DMS114 treated with DMSO at 0.1 percent for 48 hours (cell line): Measurements from ENCODE around the gene GNB2.

Experiments used
- DNase-seq: peaks from one replicate; lab custom pipeline; 2025; ENCODE audit not compliant: unreplicated experiment; lab: John Stamatoyannopoulos, UW

The GNB2 gene

DNA sequence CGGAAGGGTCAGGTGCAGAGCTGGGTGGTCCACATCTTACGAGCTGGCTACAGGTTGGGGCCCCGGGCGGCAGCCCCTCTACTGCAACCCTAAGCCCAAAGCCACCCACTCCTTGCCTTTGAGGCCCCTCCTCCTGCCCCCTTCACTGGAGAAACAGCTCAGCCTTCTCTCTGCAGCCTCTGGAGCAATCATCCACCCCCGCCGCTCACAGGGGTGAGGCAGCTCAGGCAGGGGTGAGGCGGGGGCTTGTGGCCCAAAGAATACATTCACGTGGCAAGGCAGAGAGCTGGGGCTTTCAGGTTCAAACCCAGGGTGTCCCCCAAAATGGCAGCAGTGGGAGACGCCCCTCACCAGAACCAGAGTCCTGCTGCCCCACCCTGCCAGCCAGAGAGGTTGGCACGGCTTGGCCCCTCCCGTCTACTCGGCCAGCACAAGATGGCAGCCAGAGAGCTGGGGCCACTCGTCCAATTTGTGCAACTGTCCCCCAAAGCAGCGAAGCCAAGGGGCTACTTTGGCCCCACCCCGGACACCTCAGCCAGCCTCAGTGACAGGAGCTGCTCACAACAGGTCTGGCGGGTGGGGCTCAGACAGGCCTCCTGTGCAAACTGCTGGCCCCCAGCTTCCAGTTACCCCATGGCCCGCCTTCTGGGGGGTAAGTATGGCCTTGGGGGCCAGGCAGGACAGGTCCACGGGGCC, 7.2 kb downstream of the GNB2 start:
- no peak for DNase-seq

DNA sequence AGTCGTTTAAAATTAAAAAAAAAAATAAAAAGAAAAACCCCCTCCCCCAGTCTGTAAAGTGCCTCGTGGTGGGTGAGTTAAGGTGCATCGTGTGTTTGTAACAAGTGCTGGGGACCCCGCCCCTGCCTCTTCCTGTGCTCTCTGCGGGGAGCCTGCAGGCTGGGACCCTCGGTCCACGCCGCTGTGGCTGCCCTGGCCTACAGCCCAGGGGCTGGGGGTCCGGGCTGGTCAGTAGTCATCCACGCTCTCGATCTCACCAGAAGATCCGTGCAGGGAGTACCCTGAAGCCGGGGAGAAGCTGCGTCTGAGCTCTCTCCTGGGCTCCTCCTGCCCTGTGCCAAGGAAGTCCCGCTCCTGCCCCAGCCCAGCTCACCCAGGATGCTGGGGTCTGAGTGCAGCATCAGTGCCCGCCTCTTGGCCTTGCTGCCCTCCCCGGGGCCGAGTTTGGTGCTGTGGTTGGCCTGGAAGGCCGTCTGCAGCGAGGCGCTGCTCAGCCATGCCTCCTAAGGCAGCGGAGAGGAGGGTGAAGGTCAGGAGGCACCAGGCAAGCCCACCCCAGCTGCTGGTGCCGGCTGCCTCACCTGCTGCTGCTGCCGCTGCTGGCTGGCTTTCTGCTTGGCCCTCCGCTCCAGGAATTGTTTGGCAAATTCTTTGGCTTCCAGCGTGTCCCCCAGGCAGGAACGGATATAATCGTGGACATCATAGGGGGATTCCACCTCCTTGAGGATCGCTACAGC, 8.1 kb downstream of the GNB2 start:
- DNase-seq = no peak

DNA sequence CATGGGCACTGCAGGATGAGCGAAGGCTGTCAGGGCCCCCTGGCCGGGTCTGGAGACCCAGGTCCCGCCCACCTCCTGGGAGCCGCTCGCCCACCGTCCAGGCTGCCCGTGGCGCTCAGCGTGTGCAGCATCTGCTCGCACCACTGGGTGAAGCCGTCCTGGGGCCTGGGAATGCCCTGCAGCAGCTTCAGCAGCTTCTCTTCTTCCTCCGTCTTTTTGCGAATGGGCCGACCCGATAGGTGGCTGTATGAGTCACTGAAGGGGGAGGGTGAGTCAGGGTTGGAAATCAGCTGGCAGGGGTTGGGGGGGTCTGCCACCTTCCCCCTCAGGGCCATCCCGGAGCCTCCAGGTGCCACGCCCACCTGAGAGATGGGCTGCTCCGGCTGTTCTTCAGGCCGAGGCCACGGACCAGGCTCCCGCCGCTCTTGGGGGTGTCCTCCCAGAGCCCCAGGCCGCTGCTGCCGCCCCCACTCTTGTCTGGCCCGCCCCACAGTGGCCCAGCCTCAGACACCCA, 8.7 kb downstream of the GNB2 start:
- no peak for DNase-seq

DNA sequence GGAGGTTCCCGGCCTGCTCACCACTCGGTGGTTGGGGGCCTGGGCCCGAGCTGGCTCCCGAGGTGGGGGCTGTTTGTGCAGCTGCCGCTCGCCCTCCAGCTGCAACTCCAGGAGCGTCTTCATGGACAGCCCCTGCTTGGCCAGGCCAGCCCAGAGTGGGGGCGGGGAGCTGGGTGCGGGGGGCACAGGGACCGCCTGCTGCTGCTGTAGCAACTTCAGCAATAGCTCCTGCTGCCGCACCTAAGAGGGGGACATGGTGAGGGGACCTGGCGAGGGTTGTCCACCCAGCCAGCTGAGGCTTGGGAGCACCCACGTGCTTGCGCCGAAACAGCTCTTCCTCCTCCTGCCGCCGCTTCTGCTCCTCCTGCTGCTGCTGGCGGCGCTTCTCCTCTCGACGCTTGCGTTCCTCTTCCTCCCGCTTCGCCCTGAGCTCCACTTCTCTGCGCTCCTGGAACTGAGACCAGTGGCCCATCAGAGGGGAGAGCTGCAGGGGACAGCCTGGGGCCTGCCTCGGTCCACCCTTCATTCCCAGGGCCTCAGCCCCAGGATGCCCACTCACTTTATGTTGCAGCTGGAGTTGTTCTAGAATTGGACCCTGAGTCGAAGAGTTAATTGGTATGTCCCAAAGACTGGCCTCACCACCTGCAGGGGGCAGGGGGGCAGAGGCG, 9.6 kb downstream of the GNB2 start:
- DNase-seq = no peak

DNA sequence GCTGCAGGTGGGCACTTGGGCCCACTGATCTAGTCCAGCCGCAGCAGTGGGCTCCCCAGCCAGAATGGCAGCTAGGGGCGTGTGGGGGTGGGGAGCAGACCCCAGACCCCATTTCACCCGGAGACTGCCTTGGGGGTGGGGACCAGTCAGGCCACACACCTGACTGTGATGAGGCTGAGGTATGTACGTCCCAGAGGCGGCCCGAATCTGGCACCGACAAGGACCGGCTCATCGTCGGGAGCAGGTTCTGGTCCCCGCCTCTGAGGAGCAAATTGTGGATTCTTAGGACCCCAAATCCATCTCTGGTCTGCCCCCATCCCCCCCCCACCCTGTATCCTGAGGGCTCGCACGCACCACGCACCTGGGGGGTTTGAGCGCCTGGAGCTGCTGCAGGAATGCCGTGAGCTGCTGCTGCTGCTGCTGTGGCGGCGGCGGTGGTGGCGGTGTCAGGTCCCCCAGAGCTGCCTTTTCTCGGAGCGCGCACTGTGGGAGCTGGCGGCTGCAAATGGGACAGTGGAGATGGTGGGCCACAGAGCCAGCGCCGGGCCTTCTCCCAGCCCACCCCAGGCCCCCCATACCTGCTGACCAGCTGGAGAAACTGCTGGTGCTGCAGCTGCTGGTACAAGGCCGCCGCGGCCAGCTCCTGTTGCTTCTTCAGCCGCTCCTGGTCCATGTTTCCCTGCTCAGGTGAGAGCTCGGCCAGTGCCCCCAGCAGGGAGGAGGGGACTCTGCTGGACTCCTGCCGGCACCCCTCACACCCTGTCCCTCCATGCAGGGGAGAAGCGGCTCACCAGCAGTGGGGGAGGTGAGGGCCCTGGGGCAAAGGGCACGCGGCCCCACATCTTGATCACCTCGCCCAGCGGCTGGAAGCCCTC, 10.4 kb downstream of the GNB2 start:
- DNase-seq = no peak

DNA sequence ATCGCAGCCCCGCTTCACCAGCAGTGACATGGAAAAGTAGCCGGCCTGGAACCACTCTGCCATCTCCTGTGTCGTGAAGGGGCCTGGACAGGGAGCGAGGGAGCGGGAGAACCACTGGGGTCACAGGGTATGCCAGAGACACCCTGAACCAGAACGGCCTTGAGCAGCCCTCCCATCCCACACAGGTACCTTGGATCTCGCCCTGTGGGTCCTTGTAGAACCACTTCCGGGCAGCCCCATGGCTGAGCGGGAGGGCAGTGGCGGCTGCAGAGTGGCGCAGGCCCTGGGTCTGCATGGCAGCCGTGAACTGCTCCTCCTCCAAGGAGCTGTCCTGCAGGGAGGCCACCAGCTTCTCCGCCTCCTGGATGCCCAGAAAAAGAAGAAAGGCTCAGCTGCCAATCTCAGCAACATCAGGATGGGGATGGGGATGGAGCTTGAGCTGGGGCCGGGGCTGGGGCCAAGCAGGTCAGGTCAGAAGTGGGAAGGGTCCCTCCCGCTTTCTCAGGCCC, 11.0 kb downstream of the GNB2 start:
- no peak for DNase-seq

DNA sequence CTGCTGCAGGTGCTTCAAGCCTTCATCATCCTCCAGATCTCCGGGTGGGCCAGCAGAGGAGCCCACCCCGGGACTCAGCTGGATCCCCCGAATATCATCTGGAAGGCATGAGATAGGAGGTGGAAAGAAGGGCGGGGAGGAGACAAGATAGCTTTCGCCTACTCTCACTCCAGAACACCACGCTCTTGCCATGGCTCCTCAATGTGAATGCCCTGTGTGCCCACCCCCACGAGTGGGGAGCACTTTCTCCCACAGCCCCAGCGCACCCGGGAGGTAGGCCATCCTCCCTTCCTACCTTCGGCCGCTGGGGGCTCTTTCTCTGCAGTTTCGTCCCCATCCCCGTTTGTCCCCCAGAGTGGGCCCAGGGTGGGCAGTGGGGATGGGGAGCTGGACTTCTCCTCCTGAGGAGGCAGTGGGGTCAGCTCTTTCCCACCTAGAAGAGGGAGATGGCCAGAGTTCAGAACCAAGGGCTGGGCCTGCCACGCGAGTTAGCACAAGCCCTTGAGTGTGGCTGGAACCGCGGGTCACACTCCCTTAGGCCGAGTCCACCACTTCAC, 11.6 kb downstream of the GNB2 start:
- DNase-seq = no peak

DNA sequence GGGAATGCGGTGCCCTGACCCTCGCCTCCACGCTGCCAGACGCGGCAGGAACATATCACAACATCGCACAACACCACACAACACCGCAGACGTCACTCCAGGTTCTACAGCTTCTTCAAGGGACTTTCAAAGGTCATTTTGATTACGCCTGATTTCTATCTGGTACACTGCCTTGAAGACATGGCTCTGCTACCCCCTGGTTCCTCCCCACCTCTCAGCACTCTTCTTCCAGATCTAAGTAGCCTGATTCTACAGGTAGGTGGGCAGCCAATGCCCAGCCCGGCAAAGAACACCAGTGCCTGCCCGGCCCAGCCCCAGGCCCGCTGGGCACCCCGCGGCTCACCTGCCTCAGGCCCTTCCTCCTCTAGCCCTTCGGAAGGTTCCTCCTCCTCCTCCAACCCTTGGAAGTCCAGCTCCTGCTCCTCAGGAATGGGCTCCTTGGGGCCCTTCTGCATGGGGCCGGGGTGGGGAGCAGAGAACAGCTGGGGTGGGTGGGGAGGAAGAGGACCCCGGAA, 12.1 kb downstream of the GNB2 start:
- no peak for DNase-seq

DNA sequence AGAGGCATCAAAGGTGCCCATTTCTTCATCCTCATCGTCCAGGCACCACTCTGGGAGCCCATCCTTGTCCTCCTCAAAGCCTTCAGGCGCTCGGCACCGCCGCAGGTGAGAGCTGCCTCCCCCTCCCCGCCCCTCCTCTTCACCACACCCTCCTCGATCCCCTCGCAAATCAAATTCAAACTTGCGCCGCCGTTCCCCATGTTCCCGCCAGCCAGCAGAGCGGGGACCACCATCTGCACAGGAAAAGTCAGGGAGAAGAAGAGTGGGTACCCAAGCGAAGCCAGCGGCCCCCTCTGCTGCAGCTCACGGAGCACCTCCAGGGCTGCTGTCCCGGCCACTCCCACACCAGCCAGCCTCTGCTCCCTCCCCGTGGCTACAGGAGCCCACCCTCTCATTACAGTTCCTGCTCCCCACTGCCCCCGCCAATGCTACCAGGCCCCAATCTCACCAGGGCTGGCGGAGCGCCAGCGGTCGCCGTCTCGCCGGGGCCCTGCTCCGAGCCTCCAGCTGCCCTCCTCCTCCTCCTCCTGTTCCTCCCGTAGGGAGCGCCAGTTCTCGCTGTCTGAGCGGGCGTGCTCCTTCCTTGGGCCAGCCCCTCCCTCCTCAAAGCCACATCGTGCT, 12.8 kb downstream of the GNB2 start:
- DNase-seq = no peak

DNA sequence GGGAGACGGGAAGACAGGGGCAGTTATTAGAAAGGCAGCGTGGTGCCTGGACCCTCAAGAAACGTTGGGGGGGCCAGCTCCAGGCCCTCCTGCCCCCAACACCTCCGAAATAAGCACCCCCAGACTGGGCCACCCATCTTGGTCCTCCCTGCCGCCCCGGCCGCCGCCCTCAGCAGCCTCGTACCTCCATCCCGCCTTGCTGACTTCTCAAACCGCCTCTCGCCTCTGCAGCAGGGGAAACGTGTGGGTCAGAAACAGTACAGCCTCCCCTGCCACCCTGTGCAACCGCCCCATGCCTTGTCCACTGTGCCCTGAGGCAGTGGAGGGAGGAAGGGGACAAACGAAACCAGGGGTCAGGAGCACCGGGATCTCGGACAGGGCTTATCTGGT, 13.3 kb downstream of the GNB2 start:
- no peak for DNase-seq

DNA sequence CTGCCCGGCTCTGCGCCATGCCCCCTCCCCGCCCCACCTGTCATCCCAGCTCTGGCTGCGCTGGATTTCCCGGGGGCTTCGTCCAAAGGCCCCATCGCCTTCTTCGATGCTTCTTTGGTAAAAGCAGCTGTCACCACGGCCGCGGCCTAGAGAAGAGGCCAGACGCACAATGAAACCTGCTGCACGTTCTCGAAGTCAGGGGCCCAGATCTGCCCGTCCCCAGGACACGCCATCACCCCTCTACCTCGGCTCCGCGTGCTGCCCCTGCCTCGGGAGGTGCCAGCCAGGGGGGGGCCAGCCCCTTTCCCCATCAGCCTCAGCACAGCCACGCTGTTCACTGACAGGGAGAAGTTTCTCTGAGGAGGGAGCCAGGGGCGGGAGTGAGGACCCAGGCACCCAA, 13.7 kb downstream of the GNB2 start:
- DNase-seq = no peak

DNA sequence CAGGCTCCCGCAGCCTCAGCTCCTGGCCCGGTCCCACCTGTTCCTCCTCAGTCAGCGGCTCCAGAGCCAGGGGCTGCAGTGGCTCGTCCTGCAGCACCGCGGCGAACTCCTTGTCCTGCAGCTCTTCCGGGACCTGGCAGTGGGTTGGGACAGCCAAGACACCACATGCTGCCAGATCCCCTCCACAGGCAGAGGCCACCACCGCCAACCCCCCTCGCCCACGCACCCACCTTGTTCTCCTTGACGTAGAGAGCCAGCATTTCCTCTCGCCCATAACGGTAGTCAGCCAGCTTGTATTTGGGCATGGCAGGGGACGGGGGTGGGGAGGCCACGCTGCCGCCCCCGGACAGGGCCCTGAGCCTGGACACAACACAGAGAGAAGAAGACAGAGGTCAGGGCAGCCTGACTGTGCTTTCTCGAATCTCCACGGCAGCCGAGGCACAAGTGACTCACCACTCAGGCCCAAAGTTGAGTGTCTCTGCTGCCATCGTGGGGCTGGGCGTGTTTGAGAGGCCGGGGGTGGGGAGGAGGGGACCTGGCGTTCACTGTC, 14.3 kb downstream of the GNB2 start:
- no peak for DNase-seq

DNA sequence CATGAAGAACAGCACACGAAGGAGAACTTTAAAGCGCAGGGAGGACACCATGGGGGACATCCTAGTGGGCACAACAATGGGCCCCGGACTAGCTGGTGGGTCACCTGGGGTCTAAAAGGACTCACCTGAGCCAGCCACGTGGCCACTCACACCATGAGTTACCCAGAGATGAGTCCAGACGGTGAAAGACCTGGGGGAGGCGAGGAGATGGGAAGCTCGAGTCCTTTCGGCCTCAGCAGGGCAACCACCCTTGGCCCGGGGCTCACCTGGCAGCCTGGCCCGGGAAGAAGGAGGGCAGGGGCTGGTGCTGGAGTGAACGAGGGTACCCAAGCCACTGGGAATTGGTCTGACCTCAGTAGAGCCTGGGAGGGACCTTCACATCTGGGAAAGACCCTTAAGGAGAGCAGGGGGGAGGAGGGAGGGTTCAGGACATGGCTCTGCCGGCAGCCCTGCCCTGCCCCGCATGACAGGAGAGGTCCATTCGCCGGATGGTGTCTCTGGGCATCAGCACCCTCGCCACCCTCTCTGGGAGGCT, 14.9 kb downstream of the GNB2 start:
- no peak for DNase-seq

DNA sequence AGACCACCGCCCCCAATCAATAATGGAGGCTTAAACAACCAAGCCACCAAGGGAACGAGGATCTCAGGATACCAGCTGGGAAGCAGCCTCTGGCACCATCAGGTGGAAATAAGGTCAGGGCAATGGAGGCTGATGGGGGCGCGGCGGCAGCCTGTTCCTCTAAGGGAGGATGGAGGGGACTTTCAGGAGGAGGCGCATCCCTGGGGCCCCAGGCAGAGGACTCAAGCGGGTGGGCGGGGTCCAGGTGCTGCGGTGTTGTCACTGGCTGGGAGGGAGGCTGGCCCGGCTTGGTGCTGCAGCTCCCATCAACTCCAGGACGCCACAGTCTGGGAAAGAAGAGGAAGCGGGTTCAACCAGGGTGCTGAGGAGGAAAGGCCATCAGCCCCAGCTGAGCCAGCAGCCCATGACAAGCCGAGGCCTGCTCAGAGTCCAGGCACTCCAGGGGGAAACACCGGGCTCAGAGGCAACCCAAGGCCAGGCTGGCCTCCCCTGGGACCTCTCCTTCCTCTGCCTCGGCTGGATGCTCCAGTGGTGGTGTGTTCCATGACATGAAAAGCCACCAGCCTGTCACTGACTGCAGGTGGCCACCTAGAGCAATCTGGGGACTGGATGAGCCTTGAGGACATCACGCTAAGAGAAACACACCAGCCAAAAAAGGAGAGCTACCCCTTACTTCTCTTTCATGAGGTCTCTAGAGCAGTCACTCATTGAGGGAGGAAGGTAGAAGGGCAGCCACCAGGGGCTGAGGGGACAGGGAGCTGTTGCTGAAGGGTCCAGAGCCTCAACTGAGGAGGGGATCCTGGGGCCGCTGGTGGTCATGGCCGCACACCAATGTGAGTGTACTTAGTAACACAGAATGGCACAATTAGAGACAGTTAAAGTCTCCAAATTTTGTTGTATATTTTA, 15.9 kb downstream of the GNB2 start:
- DNase-seq = no peak

DNA sequence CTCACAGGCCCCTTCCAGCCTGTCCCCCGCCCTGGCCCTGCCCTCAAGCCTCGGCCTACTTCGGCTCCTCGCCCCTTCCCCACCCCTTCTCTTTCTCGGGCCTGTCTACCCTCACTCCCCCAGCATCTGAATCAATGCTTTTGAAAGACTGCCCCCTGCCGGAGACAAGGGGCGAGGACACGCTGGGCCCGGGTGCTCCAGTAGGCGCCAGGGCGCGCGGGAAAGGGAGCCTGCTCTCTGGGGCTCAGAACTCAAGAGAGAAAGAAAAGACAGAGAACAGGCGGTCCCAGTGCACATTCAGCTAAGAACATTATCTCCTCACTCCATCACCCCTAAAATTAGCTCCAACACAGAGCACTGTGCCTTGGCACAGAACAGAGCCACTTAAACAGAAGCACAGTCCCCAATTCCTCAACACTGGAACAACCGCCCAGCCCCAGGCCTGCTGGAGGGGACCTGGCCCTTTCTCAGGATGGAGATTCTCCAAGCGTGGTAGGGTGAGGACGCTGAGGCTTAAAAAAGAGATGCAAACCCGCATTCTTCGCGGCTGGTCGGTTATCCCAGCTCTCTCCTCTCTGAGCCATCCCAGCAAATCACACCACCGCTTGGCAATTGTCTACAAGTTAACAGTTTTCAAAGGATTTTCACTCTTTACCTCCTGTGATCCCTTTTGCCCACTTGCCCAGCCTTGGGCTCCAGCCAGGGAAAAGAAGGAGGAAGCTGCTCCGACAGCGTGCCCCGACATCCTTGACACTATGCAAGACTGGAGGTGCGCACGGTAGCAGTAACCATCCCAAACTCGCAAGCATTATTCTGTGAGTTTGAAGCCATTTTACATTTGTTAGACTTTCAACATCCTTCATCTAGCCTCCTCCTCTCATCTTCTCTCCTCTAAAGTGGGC, 18.4 kb downstream of the GNB2 start:
- DNase-seq = peak; percentile 55

DNA sequence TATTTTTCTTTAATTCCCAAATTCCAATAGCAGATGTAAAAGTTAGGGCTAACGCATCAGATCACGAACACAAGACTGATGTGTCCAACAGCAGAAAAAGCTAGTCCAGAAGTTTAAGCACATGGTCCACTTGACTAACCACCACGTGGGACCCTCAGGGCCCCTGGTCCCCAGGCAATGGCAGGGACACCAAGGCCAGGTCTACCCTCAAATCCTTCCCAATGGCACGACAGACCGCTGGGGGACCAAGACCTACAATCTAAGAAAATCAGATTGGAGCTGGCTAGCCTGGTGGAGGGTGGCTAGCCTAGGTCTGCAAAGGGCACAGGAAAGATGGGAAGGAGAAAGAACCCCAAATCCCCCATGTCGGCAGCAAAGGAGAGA, 19.0 kb downstream of the GNB2 start:
- DNase-seq = no peak

DNA sequence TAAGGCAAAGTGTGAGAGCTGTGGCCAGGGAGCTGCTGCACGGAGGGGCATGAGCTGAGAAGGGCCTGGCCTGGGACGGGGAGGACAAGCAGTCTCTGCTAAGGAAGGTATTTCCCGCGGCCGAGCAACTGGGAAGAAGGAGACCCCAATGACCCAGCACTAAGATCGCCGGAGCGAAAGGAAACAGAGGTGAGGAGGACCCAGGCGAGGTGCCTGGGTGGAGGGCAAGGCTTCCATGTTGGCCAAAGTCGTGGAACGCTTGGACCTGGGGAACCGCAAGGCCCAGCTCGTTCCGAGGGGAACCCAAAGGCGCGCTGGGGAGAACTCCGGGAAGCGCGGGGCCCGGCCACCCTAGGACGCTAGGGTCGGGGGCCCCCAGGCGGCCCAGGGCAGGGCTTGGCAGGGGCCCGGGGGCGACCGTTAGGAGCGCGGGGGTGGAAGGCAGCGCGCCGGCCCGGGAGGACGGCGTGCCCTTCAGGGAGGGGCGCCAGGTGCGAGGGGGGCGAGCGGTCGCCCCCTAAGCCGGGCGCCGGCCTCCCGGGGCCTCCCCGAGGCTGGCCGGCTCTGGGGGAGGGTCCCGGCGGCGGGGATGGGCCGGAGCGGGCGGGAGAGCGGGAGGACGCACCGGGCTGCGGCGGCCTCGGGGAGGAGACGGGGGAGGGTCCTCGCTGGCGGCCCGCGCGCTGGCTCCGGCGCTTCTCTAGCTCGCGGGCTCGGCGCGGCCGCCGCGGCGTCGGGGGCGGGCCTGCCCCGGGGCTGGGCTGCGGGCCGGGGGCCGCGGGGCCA, 20.0 kb downstream of the GNB2 start:
- DNase-seq = no peak
